ENCODE measurements around the gene FAM167B. TPM values are rescaled to one million over a fixed set of nuclear protein-coding genes. Genes with fewer than 3 reads are reported as not detected.
"Not testable (repeated sequence)": the region's sequence is repeated elsewhere in the genome, so short reads cannot be mapped to it uniquely, and the experiment has no call there.

The FAM167B gene
- total RNA-seq, 1 donor from 2014 or later = 1.4 TPM

DNA sequence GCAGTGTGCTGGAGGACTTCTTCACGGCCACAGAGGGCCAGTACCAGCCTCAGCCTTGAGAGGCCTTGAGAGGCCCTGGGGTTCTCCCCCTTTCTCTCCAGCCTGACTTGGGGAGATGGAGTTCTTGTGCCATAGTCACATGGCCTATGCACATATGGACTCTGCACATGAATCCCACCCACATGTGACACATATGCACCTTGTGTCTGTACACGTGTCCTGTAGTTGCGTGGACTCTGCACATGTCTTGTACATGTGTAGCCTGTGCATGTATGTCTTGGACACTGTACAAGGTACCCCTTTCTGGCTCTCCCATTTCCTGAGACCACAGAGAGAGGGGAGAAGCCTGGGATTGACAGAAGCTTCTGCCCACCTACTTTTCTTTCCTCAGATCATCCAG, 38.6 kb downstream of the FAM167B start:
- Mint-ChIP-seq H3K4me1 (ENCODE audit: unreplicated experiment) (peaks cover 2% of the 10 kb centered on the region), H3K27ac (ENCODE audit: unreplicated experiment) (no peak overlapping the region), H3K4me3 (ENCODE audit: unreplicated experiment) (no peak overlapping the region), H3K9me3 (ENCODE audit: unreplicated experiment) (no peaks in the 10 kb centered on the region), H3K36me3 (ENCODE audit: low read depth, unreplicated experiment) (no peaks in the 10 kb centered on the region), H3K27me3 (ENCODE audit: unreplicated experiment) (no peaks in the 10 kb centered on the region)
- no peak for DNase-seq (ENCODE audit: low spot score)
- TF ChIP-seq, protein P1, sequence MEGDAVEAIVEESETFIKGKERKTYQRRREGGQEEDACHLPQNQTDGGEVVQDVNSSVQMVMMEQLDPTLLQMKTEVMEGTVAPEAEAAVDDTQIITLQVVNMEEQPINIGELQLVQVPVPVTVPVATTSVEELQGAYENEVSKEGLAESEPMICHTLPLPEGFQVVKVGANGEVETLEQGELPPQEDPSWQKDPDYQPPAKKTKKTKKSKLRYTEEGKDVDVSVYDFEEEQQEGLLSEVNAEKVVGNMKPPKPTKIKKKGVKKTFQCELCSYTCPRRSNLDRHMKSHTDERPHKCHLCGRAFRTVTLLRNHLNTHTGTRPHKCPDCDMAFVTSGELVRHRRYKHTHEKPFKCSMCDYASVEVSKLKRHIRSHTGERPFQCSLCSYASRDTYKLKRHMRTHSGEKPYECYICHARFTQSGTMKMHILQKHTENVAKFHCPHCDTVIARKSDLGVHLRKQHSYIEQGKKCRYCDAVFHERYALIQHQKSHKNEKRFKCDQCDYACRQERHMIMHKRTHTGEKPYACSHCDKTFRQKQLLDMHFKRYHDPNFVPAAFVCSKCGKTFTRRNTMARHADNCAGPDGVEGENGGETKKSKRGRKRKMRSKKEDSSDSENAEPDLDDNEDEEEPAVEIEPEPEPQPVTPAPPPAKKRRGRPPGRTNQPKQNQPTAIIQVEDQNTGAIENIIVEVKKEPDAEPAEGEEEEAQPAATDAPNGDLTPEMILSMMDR (IDR thresholded peaks at IDR 0.05; ENCODE audit: unreplicated experiment) = no peak

DNA sequence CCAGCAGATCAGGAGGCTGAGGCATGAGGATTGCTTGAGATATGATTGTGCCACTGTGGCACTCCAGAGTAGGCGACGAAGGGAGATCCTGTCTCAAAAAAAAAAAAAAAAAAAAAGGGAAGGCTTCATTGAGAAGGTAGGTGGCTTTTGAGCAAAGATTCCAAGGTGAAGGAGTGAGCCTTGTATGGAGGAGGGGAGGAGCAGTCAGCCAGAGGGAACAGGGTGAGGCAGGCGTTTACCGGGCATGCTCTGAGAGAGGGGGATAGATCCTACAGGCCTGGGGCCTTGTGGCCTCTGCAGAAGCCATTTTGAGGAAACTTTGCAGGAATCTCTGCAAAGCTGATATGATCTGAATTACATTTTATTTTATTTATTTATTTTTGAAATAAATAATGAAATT, 39.7 kb downstream of the FAM167B start:
- H3K4me1 Mint-ChIP-seq (ENCODE audit: unreplicated experiment) = no peaks in the 10 kb centered on the region
- H3K27ac Mint-ChIP-seq (ENCODE audit: unreplicated experiment) = no peak overlapping the region
- TF ChIP-seq, protein P1 (IDR thresholded peaks at IDR 0.05; ENCODE audit: unreplicated experiment) = no peak
- DNase-seq (ENCODE audit: low spot score) = no peak
- H3K36me3 Mint-ChIP-seq (ENCODE audit: low read depth, unreplicated experiment) = no peaks in the 10 kb centered on the region
- H3K9me3 Mint-ChIP-seq (ENCODE audit: unreplicated experiment) = no peaks in the 10 kb centered on the region
- H3K4me3 Mint-ChIP-seq (ENCODE audit: unreplicated experiment) = no peak overlapping the region
- no peaks in the 10 kb centered on the region for H3K27me3 Mint-ChIP-seq (ENCODE audit: unreplicated experiment)

DNA sequence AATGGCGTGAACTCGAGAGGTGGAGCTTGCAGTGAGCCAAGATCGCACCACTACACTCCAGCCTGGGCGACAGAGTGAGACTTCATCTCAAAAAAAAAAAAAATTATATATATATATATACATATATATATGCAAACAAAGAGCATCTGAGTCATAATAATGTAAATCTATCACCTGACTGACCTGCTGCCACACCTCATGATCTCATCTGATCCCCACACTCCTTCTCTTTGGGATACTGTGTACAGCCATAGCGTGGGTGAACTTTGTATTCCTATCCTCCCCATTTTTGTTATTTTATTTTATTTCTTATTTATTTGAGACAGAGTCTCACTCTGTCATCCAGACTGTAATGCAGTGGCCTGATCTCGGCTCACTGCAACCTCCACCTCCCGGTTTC, 42.2 kb downstream of the FAM167B start:
- TF ChIP-seq, protein P1 (IDR thresholded peaks at IDR 0.05; ENCODE audit: unreplicated experiment) = no peak
- Mint-ChIP-seq H3K9me3 (ENCODE audit: unreplicated experiment) (no peaks in the 10 kb centered on the region), H3K27ac (ENCODE audit: unreplicated experiment) (no peak overlapping the region), H3K27me3 (ENCODE audit: unreplicated experiment) (peaks cover 6% of the 10 kb centered on the region), H3K4me1 (ENCODE audit: unreplicated experiment) (peaks cover 8% of the 10 kb centered on the region), H3K36me3 (ENCODE audit: low read depth, unreplicated experiment) (peaks cover 4% of the 10 kb centered on the region), H3K4me3 (ENCODE audit: unreplicated experiment) (no peak overlapping the region)
- DNase-seq (ENCODE audit: low spot score) = no peak

DNA sequence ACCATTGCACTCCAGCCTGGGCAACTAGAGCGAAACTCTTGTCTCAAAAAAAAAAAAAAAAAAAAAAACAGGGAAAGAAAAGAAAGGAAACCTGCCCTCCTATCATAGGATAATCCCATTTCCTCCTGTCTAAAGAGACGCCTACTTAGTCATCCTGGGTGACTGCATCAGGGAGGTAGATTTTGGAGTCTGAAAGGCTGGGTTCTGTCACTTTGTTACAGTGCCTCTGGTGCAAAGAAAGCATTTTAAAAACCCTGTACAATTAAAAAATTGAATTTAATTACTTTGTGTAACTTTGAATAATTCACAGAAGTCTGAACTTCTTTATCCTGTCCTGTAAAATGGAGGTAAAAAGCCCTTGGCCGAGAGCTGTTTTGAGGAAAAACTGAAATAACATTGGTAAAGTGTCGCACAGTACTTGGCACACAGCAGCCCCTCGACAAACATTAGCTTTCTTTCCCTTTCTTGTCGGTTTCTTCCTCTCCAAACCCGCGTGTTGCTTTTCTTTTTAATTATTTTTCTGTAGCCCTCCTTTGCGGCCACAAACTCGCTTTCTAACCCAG, 44.2 kb downstream of the FAM167B start:
- TF ChIP-seq, protein P1 (IDR thresholded peaks at IDR 0.05; ENCODE audit: unreplicated experiment) = no peak
- Mint-ChIP-seq H3K36me3 (ENCODE audit: low read depth, unreplicated experiment) (peaks cover 13% of the 10 kb centered on the region), H3K27me3 (ENCODE audit: unreplicated experiment) (peaks cover 6% of the 10 kb centered on the region), H3K9me3 (ENCODE audit: unreplicated experiment) (no peaks in the 10 kb centered on the region), H3K4me1 (ENCODE audit: unreplicated experiment) (peaks cover 14% of the 10 kb centered on the region), H3K4me3 (ENCODE audit: unreplicated experiment) (peak overlapping the region; percentile 78), H3K27ac (ENCODE audit: unreplicated experiment) (peak overlapping the region; percentile 90)
- no peak for DNase-seq (ENCODE audit: low spot score)

DNA sequence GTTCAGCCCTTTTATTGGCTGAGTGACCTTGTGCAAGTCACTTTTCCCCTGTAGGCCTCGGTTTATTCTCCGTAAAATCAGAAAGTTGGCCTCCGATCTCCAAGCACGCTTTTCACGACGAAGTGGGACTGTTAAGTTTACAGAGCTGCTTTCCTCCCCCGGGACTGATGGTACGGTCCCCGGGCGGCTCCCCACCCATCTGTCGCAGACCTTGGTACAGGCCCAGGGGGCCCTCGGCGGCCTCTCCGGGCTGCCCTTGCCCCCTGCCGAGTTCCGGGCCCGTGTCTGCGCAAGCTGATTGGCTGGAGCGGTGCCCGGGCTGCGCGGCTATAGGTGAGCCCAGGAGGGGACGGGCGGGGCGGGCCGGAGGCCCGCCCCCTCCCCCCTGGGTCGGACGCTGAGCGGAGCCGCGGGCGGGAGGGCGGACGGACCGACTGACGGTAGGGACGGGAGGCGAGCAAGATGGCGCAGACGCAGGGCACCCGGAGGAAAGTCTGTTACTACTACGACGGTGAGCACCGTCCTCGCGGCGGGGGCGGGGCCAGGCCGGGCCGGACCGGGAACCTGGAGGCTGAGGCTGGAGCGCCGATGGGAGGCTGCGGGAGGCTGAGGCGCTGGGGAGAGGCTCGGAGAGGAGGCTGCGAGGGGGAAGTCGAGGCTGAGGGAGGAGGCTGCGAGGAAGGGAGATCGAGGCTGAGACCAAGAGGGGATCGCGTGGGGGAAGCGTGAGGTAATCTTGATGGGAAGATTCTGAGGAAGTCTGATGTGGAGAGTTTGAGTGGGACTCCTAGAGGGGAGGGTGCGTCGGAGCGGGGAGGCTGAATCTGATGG, 44.9 kb downstream of the FAM167B start, which contains the start of gene HDAC1:
Gene HDAC1, plus strand, starts transcription at position 376 of the 831 bp plus-strand sequence. Its CDS starts 87 bp downstream, at position 463.
- TF ChIP-seq, protein P1 (IDR thresholded peaks at IDR 0.05; ENCODE audit: unreplicated experiment) = no peak
- peaks cover 16% of the 10 kb centered on the region for H3K36me3 Mint-ChIP-seq (ENCODE audit: low read depth, unreplicated experiment)
- H3K4me3 Mint-ChIP-seq (ENCODE audit: unreplicated experiment) = peak within 1 kb of the TSS; percentile 100

DNA sequence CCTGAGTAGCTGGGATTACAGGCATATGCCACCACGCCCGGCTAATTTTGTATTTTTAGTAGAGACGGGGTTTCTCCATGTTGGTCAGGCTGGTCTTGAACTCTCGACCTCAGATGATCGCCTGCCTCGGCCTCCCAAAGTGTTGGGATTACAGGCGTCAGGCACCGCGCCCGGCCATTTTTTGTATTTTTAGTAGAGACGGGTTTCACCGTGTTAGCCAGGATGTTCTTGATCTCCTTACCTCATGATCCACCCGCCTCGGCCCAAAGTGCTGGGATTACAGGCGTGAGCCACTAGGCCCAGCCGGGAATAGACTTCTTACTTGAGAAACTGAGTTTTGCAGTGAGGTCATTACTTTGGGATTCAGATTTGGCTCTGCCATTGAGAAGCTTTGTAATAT, 51.2 kb downstream of the FAM167B start:
- H3K4me3 Mint-ChIP-seq (ENCODE audit: unreplicated experiment); H3K27me3 Mint-ChIP-seq (ENCODE audit: unreplicated experiment); H3K27ac Mint-ChIP-seq (ENCODE audit: unreplicated experiment); H3K9me3 Mint-ChIP-seq (ENCODE audit: unreplicated experiment); DNase-seq (ENCODE audit: low spot score): not testable (repeated sequence)
- H3K4me1 Mint-ChIP-seq (ENCODE audit: unreplicated experiment) = peaks cover 13% of the 10 kb centered on the region
- H3K36me3 Mint-ChIP-seq (ENCODE audit: low read depth, unreplicated experiment) = peaks cover 21% of the 10 kb centered on the region

More for the DNA sequence above, 44.9 kb downstream of the FAM167B start, which contains the start of gene HDAC1:
- H3K4me1 Mint-ChIP-seq (ENCODE audit: unreplicated experiment) = peaks cover 20% of the 10 kb centered on the region
- DNase-seq (ENCODE audit: low spot score) = peak; percentile 94
- no peaks in the 10 kb centered on the region for H3K9me3 Mint-ChIP-seq (ENCODE audit: unreplicated experiment)
- peak within 1 kb of the TSS; percentile 90 for H3K27ac Mint-ChIP-seq (ENCODE audit: unreplicated experiment)
- H3K27me3 Mint-ChIP-seq (ENCODE audit: unreplicated experiment) = peaks cover 6% of the 10 kb centered on the region

Data from endothelial cell (in vitro differentiated cells).